OCI-LY7 (cell line): ENCODE results near the gene ENDOV. TPM values are rescaled to one million over a fixed set of nuclear protein-coding genes. Genes with fewer than 3 reads are reported as not detected.

ENCODE experiments used
- BruUV-seq: library from RNA; stranded (reverse); fragments of 400-500 nt; replicated peaks from 2 replicates; lab custom pipeline; 2021; lab: Mats Ljungman, UMichigan
- CTCF ChIA-PET: fragments of 300-600 bp; sonication (Branson Sonifier 250); formaldehyde crosslinking; loops from one replicate; lab custom pipeline; 2022; ENCODE audit warnings: antibody characterized with exemption; ENCODE audit not compliant: unreplicated experiment; lab: Charles Lee
- POLR2A ChIA-PET: fragments of 300-600 bp; sonication (Branson Sonifier 250); formaldehyde crosslinking; loops from one replicate; lab custom pipeline; 2022; ENCODE audit warnings: antibody characterized with exemption; lab: Charles Lee
- DNase-seq: peaks from one replicate; pipeline ENCODE4 v3.0.0-alpha.2; 2015; ENCODE audit warnings: low spot score
- H2AFZ ChIP-seq: fragments of 200-600 bp; sonication (generic), shearing (Covaris generic); 2 replicates; pipeline ENCODE4 v1.6.1; 2014; ENCODE audit warnings: mild to moderate bottlenecking, antibody characterized with exemption, low read length, moderate library complexity
- H3K27ac ChIP-seq: fragments of 200-600 bp; sonication (generic); 2 replicates; pipeline ENCODE4 v1.5.1; 2014; ENCODE audit warnings: mixed run types, low read depth, mild to moderate bottlenecking, moderate library complexity, low read length, inconsistent platforms; ENCODE audit not compliant: poor library complexity, severe bottlenecking
- H3K36me3 ChIP-seq: fragments of 200-600 bp; sonication (generic); 2 replicates; pipeline ENCODE4 v1.6.1; 2014; ENCODE audit warnings: mild to moderate bottlenecking, antibody characterized with exemption, low read length, moderate library complexity, mixed read lengths; ENCODE audit not compliant: insufficient read depth
- H3K4me1 ChIP-seq: fragments of 200-600 bp; sonication (generic); 2 replicates; pipeline ENCODE4 v1.5.1; 2014; ENCODE audit warnings: mild to moderate bottlenecking, low read length; ENCODE audit not compliant: insufficient read depth, poor library complexity, severe bottlenecking
- H3K4me2 ChIP-seq: fragments of 200-600 bp; sonication (generic); 2 replicates; pipeline ENCODE4 v1.6.1; 2014; ENCODE audit warnings: mild to moderate bottlenecking, low read length
- H3K4me3 ChIP-seq: fragments of 200-600 bp; sonication (generic); 2 replicates; pipeline ENCODE4 v1.5.1; 2014; ENCODE audit warnings: mild to moderate bottlenecking, low read depth, low read length; ENCODE audit not compliant: poor library complexity, severe bottlenecking
- H3K79me2 ChIP-seq: fragments of 200-600 bp; sonication (generic); 2 replicates; pipeline ENCODE4 v1.6.1; 2016; ENCODE audit warnings: low read depth, mild to moderate bottlenecking, low read length, moderate library complexity, mixed read lengths; ENCODE audit not compliant: insufficient read depth
- H3K9me2 ChIP-seq: fragments of 200-600 bp; sonication (generic); 2 replicates; pipeline ENCODE4 v1.6.1; 2016; ENCODE audit warnings: mild to moderate bottlenecking, low read length, mixed read lengths; ENCODE audit not compliant: insufficient read depth
- H3K9me3 ChIP-seq: fragments of 200-600 bp; sonication (generic); 2 replicates; pipeline ENCODE4 v1.6.1; 2014; ENCODE audit warnings: mild to moderate bottlenecking, mixed run types, low read length, mixed read lengths
- H4K20me1 ChIP-seq: fragments of 200-600 bp; sonication (generic); 2 replicates; pipeline ENCODE4 v1.6.1; 2014; ENCODE audit warnings: mild to moderate bottlenecking, antibody characterized with exemption, low read length, moderate library complexity, mixed read lengths; ENCODE audit not compliant: insufficient read depth
- EZH2phosphoT487 ChIP-seq: fragments of 200-600 bp; sonication (generic); IDR thresholded peaks from 2 replicates; pipeline ENCODE4 v1.6.1; 2018; ENCODE audit warnings: low read depth, borderline replicate concordance, mild to moderate bottlenecking, mixed run types, antibody characterized with exemption, low read length, moderate library complexity, mixed read lengths
- intact Hi-C: fragments of 100-400 bp; cut with micrococcal nuclease; formaldehyde crosslinking; loops from one replicate; pipeline ENCODE4 v1.10.0; 2022; ENCODE audit not compliant: unreplicated experiment
- total RNA-seq, 2 experiments: library from RNA; depleted of rRNA in 1 of 2; stranded (reverse); fragments of >200 nt in 1 of 2; shearing (Covaris generic) in 1 of 2; gene quantifications; 2 replicates each; pipeline ENCODE4 v1.2.3, GENCODE V29; 2014 to 2022
- TF ChIP-seq, protein P1 (sequence below): fragments of 200-600 bp; sonication (generic); conservative IDR thresholded peaks from 2 replicates; pipeline ENCODE4 v1.5.1; 2014; ENCODE audit warnings: mild to moderate bottlenecking, antibody characterized with exemption, low read length, moderate library complexity, mixed read lengths

ENDOV gene
- total RNA-seq, 2 experiments from 2014 or later: 22.4 to 33.1 TPM

DNA sequence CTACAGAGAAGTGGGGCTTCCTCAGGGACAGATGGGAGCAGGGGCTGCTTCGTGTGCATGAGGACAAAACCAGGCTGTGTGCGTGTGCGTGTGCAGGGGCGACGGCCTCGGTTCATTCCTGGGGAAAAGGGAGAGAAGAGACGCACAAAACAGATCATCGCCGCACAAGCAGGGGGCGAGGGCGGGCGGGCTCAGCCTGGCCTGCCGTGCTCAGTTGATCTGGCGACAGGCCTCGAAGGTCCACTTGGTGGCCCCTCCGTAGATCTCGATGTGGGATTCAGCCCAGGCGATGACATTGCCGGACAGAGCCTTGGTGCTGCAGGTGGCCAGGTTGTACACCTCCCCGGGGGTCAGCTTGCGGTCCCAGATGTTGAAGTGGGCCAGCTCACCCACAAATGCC lies 55.6 kb downstream of the ENDOV start:
- POLR2A ChIA-PET: no interaction called here
- H3K36me3 ChIP-seq: no peaks in the 10 kb centered on the region
- CTCF ChIA-PET: no interaction called here
- H4K20me1 ChIP-seq: no peaks in the 10 kb centered on the region
- H3K9me3 ChIP-seq: no peaks in the 10 kb centered on the region
- no peaks in the 10 kb centered on the region for H3K79me2 ChIP-seq
- no peak overlapping the region for H3K4me2 ChIP-seq
- TF ChIP-seq EZH2phosphoT487: no peak
- TF ChIP-seq, protein P1, sequence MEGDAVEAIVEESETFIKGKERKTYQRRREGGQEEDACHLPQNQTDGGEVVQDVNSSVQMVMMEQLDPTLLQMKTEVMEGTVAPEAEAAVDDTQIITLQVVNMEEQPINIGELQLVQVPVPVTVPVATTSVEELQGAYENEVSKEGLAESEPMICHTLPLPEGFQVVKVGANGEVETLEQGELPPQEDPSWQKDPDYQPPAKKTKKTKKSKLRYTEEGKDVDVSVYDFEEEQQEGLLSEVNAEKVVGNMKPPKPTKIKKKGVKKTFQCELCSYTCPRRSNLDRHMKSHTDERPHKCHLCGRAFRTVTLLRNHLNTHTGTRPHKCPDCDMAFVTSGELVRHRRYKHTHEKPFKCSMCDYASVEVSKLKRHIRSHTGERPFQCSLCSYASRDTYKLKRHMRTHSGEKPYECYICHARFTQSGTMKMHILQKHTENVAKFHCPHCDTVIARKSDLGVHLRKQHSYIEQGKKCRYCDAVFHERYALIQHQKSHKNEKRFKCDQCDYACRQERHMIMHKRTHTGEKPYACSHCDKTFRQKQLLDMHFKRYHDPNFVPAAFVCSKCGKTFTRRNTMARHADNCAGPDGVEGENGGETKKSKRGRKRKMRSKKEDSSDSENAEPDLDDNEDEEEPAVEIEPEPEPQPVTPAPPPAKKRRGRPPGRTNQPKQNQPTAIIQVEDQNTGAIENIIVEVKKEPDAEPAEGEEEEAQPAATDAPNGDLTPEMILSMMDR: no peak
- no peaks in the 10 kb centered on the region for H3K9me2 ChIP-seq
- BruUV-seq: no TSS peak
- H3K4me3 ChIP-seq: no peak overlapping the region
- intact Hi-C loops: no loop called here
- no peak overlapping the region for H2AFZ ChIP-seq
- H3K4me1 ChIP-seq: peaks cover 18% of the 10 kb centered on the region
- no peak for DNase-seq
- H3K27ac ChIP-seq: no peak overlapping the region

- no peak overlapping the region for H3K27ac ChIP-seq
- H3K9me2 ChIP-seq: no peaks in the 10 kb centered on the region
- BruUV-seq: no TSS peak
- ChIA-PET CTCF (no interaction called here), POLR2A (no interaction called here)
- H4K20me1 ChIP-seq: no peaks in the 10 kb centered on the region
- H3K9me3 ChIP-seq: no peaks in the 10 kb centered on the region
- peaks cover 18% of the 10 kb centered on the region for H3K4me1 ChIP-seq
- DNase-seq: no peak
- no peak overlapping the region for H3K4me2 ChIP-seq
- intact Hi-C loops: no loop called here
- TF ChIP-seq, protein P1: no peak
- TF ChIP-seq EZH2phosphoT487: no peak
- no peaks in the 10 kb centered on the region for H3K79me2 ChIP-seq
- no peak overlapping the region for H2AFZ ChIP-seq
- no peaks in the 10 kb centered on the region for H3K36me3 ChIP-seq
- H3K4me3 ChIP-seq: no peak overlapping the region
These were observed 57.0 kb downstream of the ENDOV start for GRCh38 chr17:80471922-80472321.

DNA sequence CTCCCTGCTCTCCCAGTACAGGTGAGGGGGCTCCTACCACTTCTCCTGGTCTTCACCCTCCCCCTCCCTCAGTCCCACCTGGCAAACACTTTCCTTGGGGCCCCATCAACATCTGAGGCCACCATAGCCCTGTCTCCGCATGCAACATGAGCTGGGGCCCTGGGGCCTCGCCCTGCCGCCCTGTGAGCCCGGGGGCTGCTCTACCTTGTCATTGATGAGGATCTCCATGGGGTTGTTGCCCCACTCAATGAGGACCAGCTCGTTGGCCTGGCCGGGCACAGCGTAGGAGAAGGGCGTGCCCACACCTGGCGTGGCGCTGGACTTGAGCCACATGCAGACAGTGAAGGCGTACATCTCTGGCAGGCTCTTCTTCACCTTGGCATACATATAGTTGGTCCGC lies 58.0 kb downstream of the ENDOV start:
- POLR2A ChIA-PET: interaction anchor here (0.6 kb wide), 1 partner anchor 313 kb away, joined by 3 read pairs; no protein-coding TSS in a partner anchor
- intact Hi-C loops: no loop called here
- Histone ChIP-seq H3K27ac (no peak overlapping the region), H3K9me3 (no peaks in the 10 kb centered on the region), H3K9me2 (no peaks in the 10 kb centered on the region), H3K36me3 (no peaks in the 10 kb centered on the region), H3K4me3 (no peak overlapping the region), H2AFZ (no peak overlapping the region), H3K79me2 (no peaks in the 10 kb centered on the region), H3K4me2 (no peak overlapping the region), H3K4me1 (peaks cover 18% of the 10 kb centered on the region), H4K20me1 (no peaks in the 10 kb centered on the region)
- TF ChIP-seq, protein P1: no peak
- TF ChIP-seq EZH2phosphoT487: no peak
- DNase-seq: no peak
- no TSS peak for BruUV-seq
- CTCF ChIA-PET: interaction anchor here (0.6 kb wide), 1 partner anchor 86 kb away, joined by 4 read pairs; no protein-coding TSS in a partner anchor
